ES-I3 (cell line): ENCODE results near the gene GON4L.
"Not testable (repeated sequence)": the region's sequence is repeated elsewhere in the genome, so short reads cannot be mapped to it uniquely, and the experiment has no call there.

ENCODE experiments used
- H3K36me3 ChIP-seq: 2 replicates; pipeline ENCODE4 v1.6.1; 2013; ENCODE audit warnings: mild to moderate bottlenecking, low read length, control low read depth, moderate library complexity; ENCODE audit not compliant: insufficient read depth
- H3K4me1 ChIP-seq: 2 replicates; pipeline ENCODE4 v1.6.1; 2013; ENCODE audit warnings: mild to moderate bottlenecking, control low read depth, low read length; ENCODE audit not compliant: insufficient read depth
- H3K9ac ChIP-seq: 2 replicates; pipeline ENCODE4 v1.6.1; 2013; ENCODE audit warnings: low read depth, mild to moderate bottlenecking, low read length, moderate library complexity
- H3K9me3 ChIP-seq: 2 replicates; pipeline ENCODE4 v1.6.1; 2013; ENCODE audit warnings: mild to moderate bottlenecking, low read length, moderate library complexity; ENCODE audit not compliant: control insufficient read depth, insufficient read depth

GON4L gene

DNA sequence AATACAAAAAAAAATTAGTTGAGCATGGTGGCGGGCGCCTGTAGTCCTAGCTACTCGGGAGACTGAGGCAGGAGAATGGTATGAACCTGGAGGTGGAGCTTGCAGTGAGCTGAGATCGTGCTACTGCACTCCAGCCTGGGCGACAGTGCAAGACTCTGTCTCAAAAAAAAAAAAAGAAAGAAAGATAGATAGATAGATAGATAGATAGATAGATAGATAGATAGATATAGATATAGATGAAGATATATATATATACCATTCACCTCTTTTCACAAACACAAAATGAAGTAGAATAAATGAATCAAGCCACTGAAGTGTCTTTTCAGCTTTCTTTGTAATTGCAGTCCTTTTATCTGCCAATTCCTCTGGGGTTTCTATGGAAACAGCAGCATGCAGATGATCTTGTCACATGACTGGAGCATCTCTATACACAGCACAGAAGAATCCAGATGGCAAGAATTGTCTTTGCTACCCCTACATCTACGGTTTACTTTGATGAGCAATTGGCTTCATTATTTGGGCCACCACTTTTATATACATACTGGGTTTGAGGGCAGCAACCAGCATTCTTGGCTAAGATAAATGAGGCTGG lies 138.4 kb downstream of the GON4L start:
- not testable (repeated sequence) for H3K4me1 ChIP-seq, H3K9ac ChIP-seq, H3K9me3 ChIP-seq, H3K36me3 ChIP-seq

DNA sequence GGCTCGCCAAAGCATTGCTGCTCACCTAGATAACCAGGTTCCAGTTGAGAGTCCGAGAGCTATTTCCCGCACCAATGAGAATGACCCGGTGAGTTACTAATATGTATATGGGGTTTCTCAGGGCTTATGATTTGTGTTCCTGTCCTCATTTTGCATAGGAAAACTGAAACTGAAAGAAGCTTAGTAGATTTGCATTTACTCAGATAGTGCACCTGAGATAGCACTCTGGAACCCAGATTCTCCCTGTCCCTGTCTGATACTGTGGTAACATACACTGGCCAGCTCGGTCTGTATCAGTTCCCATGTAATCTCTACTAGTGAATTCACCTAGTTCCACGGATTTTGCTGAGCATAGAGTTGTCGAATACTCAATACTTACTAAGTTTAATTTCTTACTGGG lies 140.0 kb downstream of the GON4L start:
- Histone ChIP-seq H3K9ac (no peak overlapping the region), H3K9me3 (no peaks in the 10 kb centered on the region), H3K36me3 (peaks cover 6% of the 10 kb centered on the region), H3K4me1 (no peaks in the 10 kb centered on the region)

- no peaks in the 10 kb centered on the region for H3K4me1 ChIP-seq
- peaks cover 6% of the 10 kb centered on the region for H3K36me3 ChIP-seq
Observed at GRCh38 chr1:155715777-155716176, 141.2 kb downstream of the GON4L start.

GRCh38 chr1:155715056-155715455 lies 142.0 kb downstream of the GON4L start:
- not testable (repeated sequence) for H3K9ac ChIP-seq, H3K9me3 ChIP-seq, H3K36me3 ChIP-seq, H3K4me1 ChIP-seq

More at GRCh38 chr1:155715777-155716176, 141.2 kb downstream of the GON4L start:
- Histone ChIP-seq H3K9me3 (no peaks in the 10 kb centered on the region), H3K9ac (no peak overlapping the region)

GRCh38 chr1:155713075-155713474 lies 143.9 kb downstream of the GON4L start:
- Histone ChIP-seq H3K36me3 (peaks cover 6% of the 10 kb centered on the region), H3K9ac (no peak overlapping the region), H3K9me3 (no peaks in the 10 kb centered on the region), H3K4me1 (no peaks in the 10 kb centered on the region)

GRCh38 chr1:155712636-155713035 lies 144.4 kb downstream of the GON4L start:
- not testable (repeated sequence) for H3K9ac ChIP-seq, H3K36me3 ChIP-seq, H3K9me3 ChIP-seq, H3K4me1 ChIP-seq

DNA sequence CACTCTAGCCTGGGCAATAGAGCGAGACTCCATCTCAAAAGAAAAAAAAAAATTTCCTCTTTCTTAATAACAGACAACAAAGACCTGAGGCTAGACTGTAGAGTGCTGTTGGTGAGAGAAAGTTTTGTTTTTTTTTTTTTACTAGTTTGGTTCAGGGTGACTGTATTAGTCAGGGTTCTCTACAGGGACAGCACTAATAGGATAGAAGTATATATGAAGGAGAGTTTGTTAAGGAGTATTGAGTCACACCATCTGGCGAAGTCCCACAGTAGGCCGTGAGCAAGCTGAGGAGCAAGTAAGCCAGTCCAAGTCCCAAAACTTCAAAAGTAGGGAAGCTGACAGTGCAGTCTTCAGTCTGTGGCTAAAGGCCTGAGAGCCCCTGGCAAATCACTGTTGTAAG lies 145.6 kb downstream of the GON4L start:
- not testable (repeated sequence) for H3K36me3 ChIP-seq, H3K9me3 ChIP-seq, H3K4me1 ChIP-seq

GRCh38 chr1:155709391-155709790 lies 147.6 kb downstream of the GON4L start:
- Histone ChIP-seq H3K9ac (no peak overlapping the region), H3K9me3 (no peaks in the 10 kb centered on the region), H3K4me1 (no peaks in the 10 kb centered on the region), H3K36me3 (peaks cover 4% of the 10 kb centered on the region)

More for the DNA sequence above, 145.6 kb downstream of the GON4L start:
- not testable (repeated sequence) for H3K9ac ChIP-seq

DNA sequence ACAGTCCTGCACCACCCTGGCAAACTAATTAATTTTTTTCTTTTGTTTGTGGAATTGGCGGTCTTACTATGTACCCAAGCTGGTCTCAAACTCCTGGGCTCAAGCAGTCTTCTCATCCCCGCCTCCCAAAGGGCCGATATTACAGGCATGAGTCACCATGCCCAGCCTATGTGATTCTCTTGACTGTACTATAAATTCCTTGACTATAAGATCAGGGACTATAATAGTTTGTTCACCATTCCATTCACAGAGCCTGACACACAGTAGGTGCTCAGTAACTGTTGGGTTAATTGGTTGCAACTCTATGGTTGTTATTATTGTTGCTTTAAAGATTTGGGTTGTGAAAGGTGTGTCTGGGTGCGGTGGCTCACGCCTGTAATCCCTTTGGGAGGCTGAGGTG lies 150.9 kb downstream of the GON4L start:
- H3K9me3 ChIP-seq, result no peaks in the 10 kb centered on the region
- H3K9ac ChIP-seq, result no peak overlapping the region
- peaks cover 4% of the 10 kb centered on the region; the same call in 1 of the 2 replicates for H3K36me3 ChIP-seq
- no peaks in the 10 kb centered on the region for H3K4me1 ChIP-seq

DNA sequence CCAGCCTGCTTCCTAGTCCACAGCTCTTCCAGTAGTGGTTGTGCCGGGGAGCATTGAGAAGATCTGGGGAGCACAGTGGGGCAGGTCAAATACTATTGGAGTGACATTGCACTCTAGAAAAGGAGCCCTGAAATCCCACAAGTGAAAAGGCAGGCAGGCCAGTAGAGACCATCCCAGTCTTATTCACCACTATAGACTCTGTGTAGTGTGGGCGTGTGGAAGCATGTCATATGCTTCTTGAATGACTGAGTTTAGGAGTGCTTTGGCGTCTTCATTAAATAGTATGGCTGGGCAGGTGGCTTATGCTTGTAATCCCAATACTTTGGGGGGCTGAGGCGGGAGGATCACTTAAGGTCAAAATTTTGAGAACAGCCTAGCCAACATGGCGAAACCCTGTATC lies 152.6 kb downstream of the GON4L start:
- H3K36me3 ChIP-seq, H3K4me1 ChIP-seq, H3K9ac ChIP-seq, H3K9me3 ChIP-seq: not testable (repeated sequence)

DNA sequence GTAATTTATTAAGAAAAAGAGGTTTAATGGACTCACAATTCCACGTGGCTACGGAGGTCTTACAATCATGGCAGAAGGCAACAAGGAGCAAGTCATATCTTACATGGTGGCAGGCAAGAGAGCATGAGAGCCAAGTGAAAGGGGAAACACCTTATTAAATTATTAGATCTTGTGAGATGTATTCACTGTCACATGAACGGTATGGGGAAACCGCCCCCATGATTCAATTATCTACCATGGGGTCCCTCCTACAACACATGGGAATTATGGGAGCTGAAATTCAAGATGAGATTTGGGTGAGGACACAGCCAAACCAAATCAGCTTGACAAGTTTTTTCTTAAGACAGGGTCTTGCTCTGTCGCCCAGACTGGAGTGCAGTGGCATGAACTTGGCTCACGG lies 153.8 kb downstream of the GON4L start:
- Histone ChIP-seq H3K4me1 (no peaks in the 10 kb centered on the region), H3K9ac (no peak overlapping the region), H3K9me3 (no peaks in the 10 kb centered on the region; the same call in 1 of the 2 replicates), H3K36me3 (peaks cover 4% of the 10 kb centered on the region; the same call in 1 of the 2 replicates)

DNA sequence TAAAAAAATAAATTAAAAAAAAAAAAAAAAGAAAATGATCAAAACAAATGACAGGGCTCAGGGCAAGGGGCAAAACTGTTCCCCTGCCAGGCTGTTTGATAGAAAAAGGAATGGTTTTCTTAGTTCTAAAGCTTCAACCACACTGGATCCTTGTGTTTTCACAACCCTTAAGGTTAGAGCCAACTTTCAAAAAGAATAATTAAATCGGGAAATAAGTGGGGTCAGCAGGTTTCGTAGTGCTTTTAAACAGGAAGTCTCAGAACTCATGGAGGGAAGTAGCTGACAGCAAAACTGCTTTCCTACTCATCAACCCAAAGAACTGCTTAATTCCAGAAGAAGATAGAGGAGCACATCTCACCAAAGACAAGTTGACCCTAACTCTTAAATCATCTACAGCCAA lies 155.3 kb downstream of the GON4L start:
- not testable (repeated sequence) for H3K9me3 ChIP-seq, H3K4me1 ChIP-seq, H3K36me3 ChIP-seq, H3K9ac ChIP-seq
